GM19438 (cell line): ENCODE measurements around the gene LRRC8D.

Experiments used
- ATAC-seq: cut with Tn5 transposase; IDR thresholded peaks from one replicate; pipeline ENCODE4 v1.9.1; 2021; ENCODE audit warnings: low read depth; ENCODE audit not compliant: unreplicated experiment

LRRC8D gene

DNA sequence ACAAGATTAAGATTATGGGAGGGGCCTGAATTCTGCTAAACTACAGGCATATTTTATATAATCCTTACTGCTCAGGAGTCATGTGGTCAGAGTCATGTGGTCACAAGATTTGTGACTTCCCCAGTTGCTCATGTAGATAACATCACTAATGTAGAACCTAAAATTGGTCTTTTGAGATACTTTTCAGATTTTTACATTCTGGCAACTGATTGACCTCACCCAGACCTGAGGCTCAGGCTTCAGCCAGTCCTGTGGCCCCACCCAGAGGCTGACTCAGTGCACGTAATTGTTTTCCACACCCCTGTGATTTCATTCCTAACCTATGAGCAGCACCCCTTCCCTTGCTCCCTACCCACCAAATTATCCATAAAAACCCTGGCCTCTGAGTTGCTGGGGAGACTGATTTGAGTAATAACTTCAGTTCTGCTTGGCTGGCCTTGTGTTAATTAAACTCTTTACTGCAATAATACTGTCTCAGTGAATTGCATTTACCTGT lies 132.3 kb downstream of the LRRC8D start:
- ATAC-seq = no peak

GRCh38 chr1:89953929-89954328 lies 133.1 kb downstream of the LRRC8D start:
- ATAC-seq = no peak

DNA sequence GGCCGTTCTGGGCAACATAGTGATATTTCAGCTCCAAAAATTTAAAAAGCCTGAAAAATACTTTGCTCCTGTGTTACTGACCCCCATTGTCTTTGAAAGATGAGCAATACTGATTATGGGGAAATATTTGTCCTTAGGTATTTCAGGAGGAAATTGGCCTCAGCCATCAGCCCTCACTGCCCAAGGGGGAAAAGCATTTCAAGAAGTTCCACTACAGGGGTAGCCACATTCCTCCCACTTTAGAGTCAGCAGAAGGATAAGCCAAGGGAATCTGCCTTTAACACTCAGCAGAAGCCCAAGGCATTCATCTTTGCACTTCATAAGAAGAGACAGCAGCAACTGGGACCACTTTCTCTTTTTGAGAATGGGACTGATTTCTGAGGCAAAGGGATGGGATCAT lies 133.6 kb downstream of the LRRC8D start:
- ATAC-seq = no peak

DNA sequence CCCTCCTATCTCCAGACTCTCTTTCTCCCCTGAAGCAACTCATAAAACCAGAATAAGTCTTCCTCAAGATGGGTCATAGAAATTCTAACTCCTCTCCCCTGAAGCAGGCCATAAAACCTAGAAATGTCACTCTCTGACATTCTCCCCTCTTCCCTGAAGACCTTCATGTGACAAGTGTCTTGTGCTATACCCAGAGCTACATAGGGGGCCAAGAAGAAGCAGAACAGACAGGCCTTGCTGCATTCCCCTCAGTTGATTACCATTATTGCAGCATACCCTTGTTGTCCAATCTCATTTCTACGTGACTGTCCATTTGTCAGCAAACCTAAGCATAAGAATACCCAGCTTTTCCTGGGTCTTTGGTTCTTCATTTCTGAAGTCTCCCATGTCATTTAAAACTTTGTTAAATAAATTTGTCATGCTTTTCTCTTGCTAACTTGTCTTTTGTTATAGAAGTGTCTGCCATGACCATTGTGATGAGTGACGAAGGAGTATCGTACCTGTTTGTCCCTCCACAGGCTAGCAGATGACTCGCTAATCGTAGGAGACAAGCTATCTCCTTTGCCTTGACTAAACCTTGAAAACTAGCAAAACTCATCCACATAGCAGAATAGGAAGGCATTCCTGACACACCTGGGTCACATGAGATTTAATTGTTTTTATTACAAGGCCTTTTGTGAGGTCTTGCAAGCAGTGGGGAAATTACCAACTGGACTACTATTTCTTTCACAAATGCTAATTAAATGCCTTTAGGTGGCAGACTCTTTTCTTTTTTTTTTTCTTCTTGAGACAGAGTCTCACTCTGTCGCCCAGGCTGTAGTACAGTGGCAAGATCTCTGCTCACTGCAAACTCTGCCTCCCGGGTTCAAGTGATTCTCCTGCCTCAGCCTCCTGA lies 134.7 kb downstream of the LRRC8D start:
- no peak for ATAC-seq

- no peak for ATAC-seq
These were observed 136.3 kb downstream of the LRRC8D start for GRCh38 chr1:89957107-89957506.

GRCh38 chr1:89958851-89959654 lies 138.2 kb downstream of the LRRC8D start:
- no peak for ATAC-seq

DNA sequence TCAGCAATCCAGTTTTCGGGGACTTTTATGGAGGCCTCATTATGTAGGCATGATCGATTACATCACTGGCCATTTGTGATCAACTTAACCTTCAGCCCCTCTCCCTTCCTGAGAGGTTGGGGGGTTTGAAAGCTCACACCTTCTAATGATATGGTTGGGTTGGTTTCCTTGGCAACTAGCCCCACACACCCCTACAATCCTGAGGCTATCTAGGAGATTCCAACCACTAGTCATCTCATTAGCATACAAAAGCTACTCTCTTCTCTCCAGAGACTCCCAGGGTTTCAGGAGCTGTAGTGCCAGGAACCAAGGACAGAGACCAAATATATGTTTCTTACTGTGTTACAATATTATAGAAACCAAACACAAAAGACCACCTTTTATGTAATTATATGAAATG lies 138.9 kb downstream of the LRRC8D start:
- ATAC-seq = no peak

GRCh38 chr1:89962024-89962741 lies 141.4 kb downstream of the LRRC8D start:
- ATAC-seq = no peak

GRCh38 chr1:89962742-89963075 lies 141.9 kb downstream of the LRRC8D start:
- no peak for ATAC-seq

DNA sequence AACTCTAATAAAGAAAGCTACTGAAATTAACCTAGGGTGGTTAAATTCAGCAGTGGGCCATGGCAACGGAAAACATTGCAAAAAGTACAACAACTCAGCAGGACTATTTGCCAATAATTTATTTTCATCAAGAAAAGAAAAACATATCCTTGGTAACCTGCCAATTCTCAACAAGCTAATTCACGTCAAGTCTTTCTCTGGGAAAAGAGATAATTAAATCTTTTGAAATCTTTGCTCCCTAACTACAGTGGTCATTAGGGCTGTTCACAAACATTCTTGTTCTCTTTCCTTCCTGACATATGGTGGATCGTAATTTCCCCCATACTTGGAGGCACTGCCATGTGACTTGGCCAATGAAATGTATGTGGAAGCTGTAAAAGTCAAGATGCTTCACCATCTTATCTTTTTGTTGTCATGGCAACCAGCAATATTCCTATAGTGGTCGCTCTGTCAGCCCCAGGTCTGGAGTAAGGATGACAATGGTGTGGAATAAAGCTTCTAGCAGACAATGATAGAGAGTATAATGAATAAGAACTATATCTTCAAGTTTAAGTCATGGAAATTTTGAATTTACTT lies 144.4 kb downstream of the LRRC8D start:
- ATAC-seq = no peak

DNA sequence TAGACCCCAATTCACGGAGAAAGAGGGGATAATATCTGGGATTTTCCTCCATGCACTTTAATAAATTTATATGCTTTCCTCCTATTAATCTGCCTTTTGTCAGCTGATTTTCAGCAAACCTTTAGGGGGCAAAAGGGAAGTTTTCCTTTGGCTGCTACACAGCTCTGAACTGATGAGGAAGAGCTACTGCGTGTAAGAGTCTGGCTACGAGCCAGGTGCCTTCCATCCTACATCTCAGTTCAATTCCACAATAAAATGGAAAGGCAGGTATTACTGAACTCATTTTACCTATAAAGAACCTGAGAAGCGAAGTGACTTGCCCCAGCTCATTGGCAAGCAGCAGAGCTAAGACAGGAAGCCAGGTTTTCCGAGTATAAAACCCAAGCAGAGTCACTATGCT lies 145.8 kb downstream of the LRRC8D start:
- ATAC-seq = no peak

DNA sequence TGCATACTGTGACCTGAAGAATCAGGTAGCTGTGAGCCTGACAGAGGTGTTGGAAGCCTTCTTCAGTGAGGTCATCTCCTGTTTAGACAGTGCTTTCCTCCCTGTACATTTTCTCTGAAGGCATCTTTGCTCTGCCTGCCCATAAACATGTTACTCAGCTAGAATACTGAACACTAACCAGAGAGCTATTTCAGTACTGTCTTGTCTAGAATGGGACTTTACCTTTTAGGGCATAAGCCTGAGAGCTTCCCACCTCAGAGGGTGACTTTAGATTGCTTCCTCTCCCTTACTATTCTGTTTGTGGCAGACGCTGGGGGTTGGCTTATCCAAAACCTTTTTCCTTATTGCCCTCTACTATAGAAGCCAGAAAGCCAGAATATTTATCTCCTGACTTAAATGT lies 150.8 kb downstream of the LRRC8D start:
- no peak for ATAC-seq

DNA sequence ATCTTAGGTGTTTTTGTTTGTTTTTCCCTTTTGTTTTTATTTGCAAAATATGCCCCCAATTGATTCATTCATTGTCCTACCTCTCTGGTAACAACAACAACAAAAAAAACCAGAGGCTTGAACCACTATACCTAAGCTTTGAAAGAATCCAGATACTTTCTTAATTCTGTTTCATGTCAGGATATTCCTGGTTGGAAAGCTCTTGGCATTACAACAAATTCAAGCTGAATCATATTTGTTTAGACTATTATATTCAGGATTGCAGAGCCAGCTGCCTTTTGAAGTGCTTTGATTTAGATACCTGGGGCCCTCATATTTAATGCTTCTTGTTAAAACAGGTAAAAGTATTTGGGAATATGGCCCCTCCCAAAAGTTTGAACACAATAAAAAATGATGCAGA lies 151.2 kb downstream of the LRRC8D start:
- no peak for ATAC-seq

DNA sequence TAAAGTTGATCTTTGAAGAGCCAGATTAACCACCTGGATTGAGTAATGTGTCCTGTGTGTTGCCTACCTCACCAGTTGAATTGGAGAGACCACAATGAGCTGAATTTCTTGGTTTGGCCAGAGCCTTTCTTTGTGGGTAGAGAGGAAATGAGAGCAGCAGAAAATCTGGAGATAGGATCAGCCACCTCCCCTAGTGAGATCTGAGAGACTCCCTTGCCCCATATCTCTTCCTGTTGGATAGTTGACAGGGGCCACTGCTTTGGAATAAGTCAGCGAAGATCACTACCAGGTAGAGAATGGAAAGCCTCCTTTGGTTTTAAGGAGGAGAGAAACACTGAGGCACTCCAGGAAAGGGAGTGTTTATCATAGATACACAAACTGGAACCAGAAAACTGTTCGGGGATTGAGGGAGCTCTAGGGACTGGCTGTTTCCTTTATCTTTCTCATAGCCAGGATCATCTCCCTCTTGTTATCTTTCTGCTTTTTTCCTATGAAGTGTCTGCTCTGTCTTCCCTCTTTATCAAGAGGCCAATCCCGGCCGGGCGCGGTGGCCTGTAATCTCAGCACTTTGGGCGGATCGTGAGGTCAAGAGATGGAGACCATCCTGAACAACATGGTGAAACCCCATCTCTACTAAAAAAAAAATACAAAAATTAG lies 152.8 kb downstream of the LRRC8D start:
- no peak for ATAC-seq

- ATAC-seq = no peak
These were observed 153.4 kb downstream of the LRRC8D start for GRCh38 chr1:89974256-89974655.

- no peak for ATAC-seq
These were observed 154.1 kb downstream of the LRRC8D start for GRCh38 chr1:89974696-89975470.

- ATAC-seq = no peak
These were observed 154.8 kb downstream of the LRRC8D start for GRCh38 chr1:89975540-89976125.

DNA sequence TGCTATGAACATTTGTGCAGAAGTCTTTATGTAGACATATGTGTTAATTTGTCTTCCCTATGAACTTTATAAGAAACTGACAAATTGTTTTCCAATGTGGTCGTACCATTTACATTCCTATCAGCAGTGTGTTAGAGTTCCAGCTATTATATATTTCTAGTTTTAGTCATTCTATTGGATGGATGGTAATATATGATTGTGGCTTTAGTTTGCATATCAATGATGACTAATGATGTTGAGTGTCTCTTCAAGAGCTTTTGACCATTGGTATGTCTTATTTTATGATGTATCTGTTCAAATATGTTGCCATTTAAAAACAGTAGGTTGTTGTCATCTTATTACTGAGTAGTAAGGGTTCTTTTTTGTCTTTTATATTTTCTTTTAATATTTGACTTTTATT lies 157.9 kb downstream of the LRRC8D start:
- ATAC-seq = no peak

DNA sequence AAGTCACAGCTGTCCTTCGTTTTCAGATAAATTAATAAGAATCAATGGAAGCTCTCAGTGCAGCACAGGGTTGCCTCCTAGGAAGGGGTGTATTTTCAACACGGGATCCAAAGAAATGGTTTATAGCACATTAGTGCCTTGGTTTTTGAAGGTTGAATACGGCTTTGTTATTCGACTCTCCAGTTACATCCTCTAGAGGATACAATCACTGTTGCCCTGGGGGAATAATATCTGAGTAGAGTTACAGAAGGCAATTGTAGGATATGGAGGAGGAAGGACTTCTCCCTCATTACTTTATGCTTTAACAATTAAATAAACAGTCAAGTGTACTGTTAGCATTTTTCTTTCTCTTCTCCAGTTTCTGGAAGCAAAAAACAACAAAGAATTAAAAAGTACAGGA lies 159.8 kb downstream of the LRRC8D start:
- no peak for ATAC-seq
